Left hindlimb (tissue), 1 donor: ENCODE data around the gene CMTM5.
"Not testable (repeated sequence)": the region's sequence is repeated elsewhere in the genome, so short reads cannot be mapped to it uniquely, and the experiment has no call there.

Source experiments
- DNase-seq: peaks from one replicate; pipeline ENCODE4 v3.0.0-alpha.2; 2018

CMTM5 gene

GRCh38 chr14:23400496-23401149, 23.8 kb downstream of the CMTM5 start:
- DNase-seq = not testable (repeated sequence)

- no peak for DNase-seq
These were observed 24.4 kb downstream of the CMTM5 start for GRCh38 chr14:23401291-23401690.

GRCh38 chr14:23402296-23403138, 25.7 kb downstream of the CMTM5 start:
- DNase-seq = no peak

- DNase-seq = no peak
These were observed 26.2 kb downstream of the CMTM5 start for GRCh38 chr14:23403139-23403438.

- DNase-seq = no peak
These were observed 27.1 kb downstream of the CMTM5 start for GRCh38 chr14:23403908-23404307.

- no peak for DNase-seq
These were observed 27.6 kb downstream of the CMTM5 start for GRCh38 chr14:23404331-23404900.

GRCh38 chr14:23405096-23405495, 28.2 kb downstream of the CMTM5 start:
- DNase-seq = no peak

GRCh38 chr14:23405516-23406025, 28.7 kb downstream of the CMTM5 start:
- no peak for DNase-seq

GRCh38 chr14:23406244-23406643, 29.4 kb downstream of the CMTM5 start:
- DNase-seq = no peak

- no peak for DNase-seq
These were observed 30.0 kb downstream of the CMTM5 start for GRCh38 chr14:23406725-23407355.

- DNase-seq = no peak
These were observed 30.9 kb downstream of the CMTM5 start, which contains the start of gene MYH6 for GRCh38 chr14:23407516-23408306. Gene MYH6 (minus strand): TSS chr14:23408273. CDS start chr14:23407223, 1,050 bp downstream.

GRCh38 chr14:23408307-23408630, 31.4 kb downstream of the CMTM5 start:
- no peak for DNase-seq

- no peak for DNase-seq
These were observed 32.6 kb downstream of the CMTM5 start for GRCh38 chr14:23409475-23409874.

- no peak for DNase-seq
These were observed 33.3 kb downstream of the CMTM5 start for GRCh38 chr14:23409966-23410635.

GRCh38 chr14:23411563-23412525, 35.0 kb downstream of the CMTM5 start:
- DNase-seq = no peak

- DNase-seq = no peak
These were observed 36.8 kb downstream of the CMTM5 start for GRCh38 chr14:23413681-23414080.

- DNase-seq = no peak
These were observed 37.4 kb downstream of the CMTM5 start for GRCh38 chr14:23414254-23414653.

- DNase-seq = no peak
These were observed 38.3 kb downstream of the CMTM5 start for GRCh38 chr14:23414906-23415820.
